H9 (cell line): ENCODE results near the gene TCF7L2. TPM values are rescaled to one million over a fixed set of nuclear protein-coding genes. Genes with fewer than 3 reads are reported as not detected.

Source experiments
- DNase-seq: peaks from one replicate; pipeline ENCODE4 v3.0.0-alpha.2; 2017
- H2AFZ ChIP-seq: one replicate; pipeline ENCODE4 v1.6.1; 2013; ENCODE audit warnings: mild to moderate bottlenecking, low read length, control low read depth, moderate library complexity
- H2AK5ac ChIP-seq: 2 replicates; pipeline ENCODE4 v1.6.1; 2013; ENCODE audit warnings: low read length, control low read depth, mixed read lengths; ENCODE audit not compliant: insufficient read length
- H2BK120ac ChIP-seq: one replicate; pipeline ENCODE4 v1.6.1; 2013; ENCODE audit warnings: low read depth, mild to moderate bottlenecking, low read length, control low read depth, inconsistent platforms; ENCODE audit not compliant: poor library complexity, severe bottlenecking
- H2BK12ac ChIP-seq: 2 replicates; pipeline ENCODE4 v1.6.1; 2013; ENCODE audit warnings: low read length, control low read depth, mixed read lengths, low read depth; ENCODE audit not compliant: insufficient read length
- H2BK15ac ChIP-seq: 2 replicates; pipeline ENCODE4 v1.6.1; 2013; ENCODE audit warnings: low read depth, low read length, control low read depth
- H2BK20ac ChIP-seq: one replicate; pipeline ENCODE4 v1.6.1; 2013; ENCODE audit warnings: low read depth, mild to moderate bottlenecking, low read length, control low read depth, inconsistent platforms; ENCODE audit not compliant: poor library complexity, severe bottlenecking
- H2BK5ac ChIP-seq: 2 replicates; pipeline ENCODE4 v1.6.1; 2013; ENCODE audit warnings: low read length, control low read depth, mixed read lengths; ENCODE audit not compliant: insufficient read length
- H3K14ac ChIP-seq: 2 replicates; pipeline ENCODE4 v1.6.1; 2013; ENCODE audit warnings: low read length, control low read depth; ENCODE audit not compliant: insufficient read depth
- H3K18ac ChIP-seq: 2 replicates; pipeline ENCODE4 v1.6.1; 2013; ENCODE audit warnings: low read depth, mild to moderate bottlenecking, mixed read lengths, low read length, control low read depth; ENCODE audit not compliant: insufficient read length
- H3K23ac ChIP-seq: 2 replicates; pipeline ENCODE4 v1.6.1; 2013; ENCODE audit warnings: low read length, control low read depth, mixed read lengths, low read depth; ENCODE audit not compliant: insufficient read length
- H3K23me2 ChIP-seq: 2 replicates; pipeline ENCODE4 v1.6.1; 2013; ENCODE audit warnings: low read depth, mild to moderate bottlenecking, mixed read lengths, low read length, control low read depth; ENCODE audit not compliant: insufficient read length, poor library complexity, severe bottlenecking
- H3K27ac ChIP-seq: 2 replicates; pipeline ENCODE4 v1.5.1; 2013; ENCODE audit warnings: low read length, control low read depth, mixed read lengths, low read depth; ENCODE audit not compliant: insufficient read length
- H3K27me3 ChIP-seq: 2 replicates; pipeline ENCODE4 v1.6.1; 2013; ENCODE audit warnings: low read length, control low read depth, inconsistent platforms; ENCODE audit not compliant: insufficient read depth
- H3K4ac ChIP-seq: 2 replicates; pipeline ENCODE4 v1.6.1; 2013; ENCODE audit warnings: low read depth, mild to moderate bottlenecking, control low read depth, inconsistent platforms, low read length, moderate library complexity
- H3K4me1 ChIP-seq: 2 replicates; pipeline ENCODE4 v1.6.1; 2013; ENCODE audit warnings: low read length, control low read depth, inconsistent platforms; ENCODE audit not compliant: insufficient read depth
- H3K4me2 ChIP-seq: 2 replicates; pipeline ENCODE4 v1.6.1; 2013; ENCODE audit warnings: low read length, control low read depth, mixed read lengths; ENCODE audit not compliant: insufficient read length, insufficient read depth
- H3K56ac ChIP-seq: 2 replicates; pipeline ENCODE4 v1.6.1; 2013; ENCODE audit warnings: low read depth, mild to moderate bottlenecking, mixed read lengths, low read length, control low read depth; ENCODE audit not compliant: insufficient read length
- H3K79me1 ChIP-seq: 2 replicates; pipeline ENCODE4 v1.6.1; 2013; ENCODE audit warnings: low read depth, mild to moderate bottlenecking, moderate library complexity, low read length, control low read depth, inconsistent platforms; ENCODE audit not compliant: insufficient read depth, poor library complexity, severe bottlenecking
- H3K79me2 ChIP-seq: 2 replicates; pipeline ENCODE4 v1.6.1; 2013; ENCODE audit warnings: low read length, control low read depth, inconsistent platforms; ENCODE audit not compliant: insufficient read depth
- H3K9ac ChIP-seq: 2 replicates; pipeline ENCODE4 v1.6.1; 2013; ENCODE audit warnings: low read length, control low read depth, mixed read lengths; ENCODE audit not compliant: insufficient read length; ENCODE audit errors: extremely low read depth
- H3K9me3 ChIP-seq: one replicate; pipeline ENCODE4 v1.6.1; 2013; ENCODE audit warnings: low read depth, low read length, inconsistent platforms; ENCODE audit not compliant: control insufficient read depth
- H3T11ph ChIP-seq: one replicate; pipeline ENCODE4 v1.6.1; 2013; ENCODE audit warnings: mild to moderate bottlenecking, low read length, control low read depth, inconsistent platforms
- H4K20me1 ChIP-seq: one replicate; pipeline ENCODE4 v1.6.1; 2013; ENCODE audit not compliant: control insufficient read depth, insufficient read length, insufficient read depth
- H4K5ac ChIP-seq: 2 replicates; pipeline ENCODE4 v1.6.1; 2013; ENCODE audit warnings: low read depth, mild to moderate bottlenecking, mixed read lengths, low read length, control low read depth; ENCODE audit not compliant: insufficient read length
- H4K8ac ChIP-seq: replicated peaks from 2 replicates; pipeline ENCODE4 v1.6.1; 2013; ENCODE audit warnings: low read length, control low read depth, mixed read lengths, low read depth; ENCODE audit not compliant: insufficient read length
- H4K91ac ChIP-seq: 2 replicates; pipeline ENCODE4 v1.6.1; 2013; ENCODE audit warnings: low read depth, mild to moderate bottlenecking, moderate library complexity, mixed read lengths, low read length, control low read depth; ENCODE audit not compliant: insufficient read length
- H3K27ac Mint-ChIP-seq, 3 experiments: 2 replicates in 2 of 3; 3 replicates in 1 of 3; pipeline ENCODE4 v1.8.0; 2020 to 2021; ENCODE audit warnings: mixed read lengths in 3 of 3, mild to moderate bottlenecking in 1 of 3, moderate library complexity in 1 of 3
- H3K27me3 Mint-ChIP-seq: 2 replicates; pipeline ENCODE4 v1.8.0; 2021; ENCODE audit warnings: low read depth, mild to moderate bottlenecking, moderate library complexity, mixed read lengths
- H3K36me3 Mint-ChIP-seq, 3 experiments: 2 replicates in 2 of 3; 3 replicates in 1 of 3; pipeline ENCODE4 v1.8.0; 2020 to 2021; ENCODE audit warnings: low read depth in 3 of 3, mixed read lengths in 3 of 3; ENCODE audit not compliant: insufficient read depth in 1 of 3
- H3K4me1 Mint-ChIP-seq, 2 experiments: 2 replicates each; pipeline ENCODE4 v1.8.0; 2020; ENCODE audit warnings: mixed read lengths in 2 of 2
- H3K4me3 Mint-ChIP-seq, 2 experiments: 2 replicates in 1 of 2; 3 replicates in 1 of 2; pipeline ENCODE4 v1.8.0; 2020 to 2021; ENCODE audit warnings: mild to moderate bottlenecking in 2 of 2, mixed read lengths in 2 of 2, moderate library complexity in 1 of 2
- H3K9me3 Mint-ChIP-seq, 2 experiments: 2 replicates in 1 of 2; 3 replicates in 1 of 2; pipeline ENCODE4 v1.8.0; 2020; ENCODE audit warnings: mild to moderate bottlenecking in 2 of 2, mixed read lengths in 2 of 2, moderate library complexity in 1 of 2
- WGBS: extraction: QIAGEN DNeasy Blood & Tissue Kit; methylation state at CpG from one replicate; pipeline ENCODE4 v1.1.7; 2013; ENCODE audit warnings: missing lambda C conversion rate, low lambda C conversion rate, mixed read lengths; ENCODE audit not compliant: insufficient read length; ENCODE audit errors: extremely low coverage; 5-methylcytosine and 5-hydroxymethylcytosine counted together
- total RNA-seq: library from RNA; stranded (reverse); gene quantifications from 2 replicates; pipeline ENCODE4 v1.2.1, GENCODE V29; 2021
- TF ChIP-seq, protein P1 (sequence below): fragments of 200-600 bp; sonication (generic); conservative IDR thresholded peaks from 3 replicates; pipeline ENCODE4 v1.8.0; 2021; ENCODE audit warnings: antibody characterized with exemption, mild to moderate bottlenecking

The TCF7L2 gene
- total RNA-seq, 1 experiment from 2014 or later: 71.1 TPM

DNA sequence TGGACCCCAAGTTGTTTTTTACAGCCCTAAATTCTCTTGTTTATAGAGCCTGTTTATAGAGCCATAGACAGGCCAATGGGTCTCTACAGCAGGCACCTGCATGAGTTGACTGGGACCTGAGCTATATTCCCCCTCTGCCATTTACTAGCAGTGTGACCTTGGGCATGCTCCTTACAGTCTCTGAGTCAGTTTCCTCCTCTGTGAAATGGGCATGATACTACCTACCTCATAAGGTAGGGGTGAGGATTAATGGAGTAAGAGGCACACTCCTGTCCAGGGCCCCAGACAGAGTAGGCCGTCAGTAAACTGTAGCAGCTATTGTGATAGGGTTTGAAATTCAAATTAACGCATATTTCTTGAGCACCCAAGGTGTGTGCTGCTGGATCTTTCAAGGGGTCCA lies 138.1 kb downstream of the TCF7L2 start:
- no peaks in the 10 kb centered on the region for H3K9me3 ChIP-seq
- H3T11ph ChIP-seq: no peak overlapping the region
- Mint-ChIP-seq H3K4me1 (peaks cover 48 to 51% of the 10 kb centered on the region in 2 experiments), H3K27ac (peak overlapping the region in 2 of 3 experiments; percentile 47 to 89; a peak in 4 of 7 replicates), H3K27me3 (no peaks in the 10 kb centered on the region), H3K4me3 (no peak overlapping the region), H3K36me3 (peaks cover 21 to 57% (median 52%) of the 10 kb centered on the region in 3 experiments), H3K9me3 (no peaks in the 10 kb centered on the region)
- no CpG with 5 or more reads among the region's 2 CpGs for WGBS
- H2BK5ac ChIP-seq: no peak overlapping the region
- no peak overlapping the region for H3K23ac ChIP-seq
- peaks cover 4% of the 10 kb centered on the region; the same call in 1 of the 2 replicates for H3K79me2 ChIP-seq
- H3K14ac ChIP-seq: no peak overlapping the region
- H3K9ac ChIP-seq: no peak overlapping the region
- H3K27me3 ChIP-seq: no peaks in the 10 kb centered on the region
- H3K4ac ChIP-seq: no peak overlapping the region
- no peak overlapping the region for H3K18ac ChIP-seq
- H2BK20ac ChIP-seq: no peak overlapping the region
- no peaks in the 10 kb centered on the region for H3K23me2 ChIP-seq
- no peak overlapping the region for H4K91ac ChIP-seq
- H2AK5ac ChIP-seq: no peak overlapping the region
- H3K4me1 ChIP-seq: peaks cover 12% of the 10 kb centered on the region; the same call in 1 of the 2 replicates
- no peak overlapping the region for H4K5ac ChIP-seq
- no peak overlapping the region for H2BK120ac ChIP-seq
- H4K20me1 ChIP-seq: no peaks in the 10 kb centered on the region
- H3K27ac ChIP-seq: no peak overlapping the region
- H3K56ac ChIP-seq: no peak overlapping the region
- H3K4me2 ChIP-seq: no peak overlapping the region
- no peak overlapping the region for H2BK12ac ChIP-seq
- DNase-seq: no peak
- H4K8ac ChIP-seq: no peak overlapping the region
- TF ChIP-seq, protein P1, sequence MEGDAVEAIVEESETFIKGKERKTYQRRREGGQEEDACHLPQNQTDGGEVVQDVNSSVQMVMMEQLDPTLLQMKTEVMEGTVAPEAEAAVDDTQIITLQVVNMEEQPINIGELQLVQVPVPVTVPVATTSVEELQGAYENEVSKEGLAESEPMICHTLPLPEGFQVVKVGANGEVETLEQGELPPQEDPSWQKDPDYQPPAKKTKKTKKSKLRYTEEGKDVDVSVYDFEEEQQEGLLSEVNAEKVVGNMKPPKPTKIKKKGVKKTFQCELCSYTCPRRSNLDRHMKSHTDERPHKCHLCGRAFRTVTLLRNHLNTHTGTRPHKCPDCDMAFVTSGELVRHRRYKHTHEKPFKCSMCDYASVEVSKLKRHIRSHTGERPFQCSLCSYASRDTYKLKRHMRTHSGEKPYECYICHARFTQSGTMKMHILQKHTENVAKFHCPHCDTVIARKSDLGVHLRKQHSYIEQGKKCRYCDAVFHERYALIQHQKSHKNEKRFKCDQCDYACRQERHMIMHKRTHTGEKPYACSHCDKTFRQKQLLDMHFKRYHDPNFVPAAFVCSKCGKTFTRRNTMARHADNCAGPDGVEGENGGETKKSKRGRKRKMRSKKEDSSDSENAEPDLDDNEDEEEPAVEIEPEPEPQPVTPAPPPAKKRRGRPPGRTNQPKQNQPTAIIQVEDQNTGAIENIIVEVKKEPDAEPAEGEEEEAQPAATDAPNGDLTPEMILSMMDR: no peak
- no peak overlapping the region for H2BK15ac ChIP-seq
- H3K79me1 ChIP-seq: peaks cover 25% of the 10 kb centered on the region
- no peak overlapping the region for H2AFZ ChIP-seq
